GM19463 (cell line): ENCODE results near the gene SCN4B.

Experiments used
- ATAC-seq: cut with Tn5 transposase; IDR thresholded peaks from one replicate; pipeline ENCODE4 v1.9.1; 2021; ENCODE audit warnings: mild to moderate bottlenecking, moderate library complexity; ENCODE audit not compliant: unreplicated experiment

The SCN4B gene

GRCh38 chr11:118135051-118135795 is 17.4 kb downstream of the SCN4B start:
- no peak for ATAC-seq

GRCh38 chr11:118133816-118134215 is 18.8 kb downstream of the SCN4B start:
- no peak for ATAC-seq

GRCh38 chr11:118132385-118133151 is 20.1 kb downstream of the SCN4B start:
- ATAC-seq: no peak

GRCh38 chr11:118129471-118130172 is 23.0 kb downstream of the SCN4B start:
- ATAC-seq: no peak

GRCh38 chr11:118128721-118129470 is 23.7 kb downstream of the SCN4B start:
- no peak for ATAC-seq

GRCh38 chr11:118128310-118128709 is 24.3 kb downstream of the SCN4B start:
- ATAC-seq: no peak

- no peak for ATAC-seq
Observed at GRCh38 chr11:118126082-118126838, 26.4 kb downstream of the SCN4B start.

GRCh38 chr11:118124929-118125535 is 27.6 kb downstream of the SCN4B start:
- no peak for ATAC-seq

- ATAC-seq: no peak
Observed at GRCh38 chr11:118120793-118121192, 31.8 kb downstream of the SCN4B start.

GRCh38 chr11:118117790-118118601 is 34.6 kb downstream of the SCN4B start:
- ATAC-seq: peak; percentile 66

- ATAC-seq: no peak
Observed at GRCh38 chr11:118115048-118115447, 37.6 kb downstream of the SCN4B start.

- ATAC-seq: no peak
Observed at GRCh38 chr11:118114266-118114665, 38.4 kb downstream of the SCN4B start.

- ATAC-seq: no peak
Observed at GRCh38 chr11:118112711-118113430, 39.8 kb downstream of the SCN4B start.

GRCh38 chr11:118111744-118112035 is 40.9 kb downstream of the SCN4B start:
- ATAC-seq: no peak

GRCh38 chr11:118111019-118111743 is 41.4 kb downstream of the SCN4B start:
- no peak for ATAC-seq

- ATAC-seq: no peak
Observed at GRCh38 chr11:118109231-118109630, 43.4 kb downstream of the SCN4B start.

GRCh38 chr11:118108513-118108912 is 44.1 kb downstream of the SCN4B start:
- ATAC-seq: no peak

GRCh38 chr11:118106789-118107335 is 45.8 kb downstream of the SCN4B start:
- no peak for ATAC-seq
